ENCODE data around the gene LCAT. TPM values are rescaled to one million over a fixed set of nuclear protein-coding genes. Genes with fewer than 3 reads are reported as not detected.

LCAT gene
- total and polyA plus RNA-seq, 3 donors from 2014 or later = 12.9 to 25.3 (median 20.6) TPM

DNA sequence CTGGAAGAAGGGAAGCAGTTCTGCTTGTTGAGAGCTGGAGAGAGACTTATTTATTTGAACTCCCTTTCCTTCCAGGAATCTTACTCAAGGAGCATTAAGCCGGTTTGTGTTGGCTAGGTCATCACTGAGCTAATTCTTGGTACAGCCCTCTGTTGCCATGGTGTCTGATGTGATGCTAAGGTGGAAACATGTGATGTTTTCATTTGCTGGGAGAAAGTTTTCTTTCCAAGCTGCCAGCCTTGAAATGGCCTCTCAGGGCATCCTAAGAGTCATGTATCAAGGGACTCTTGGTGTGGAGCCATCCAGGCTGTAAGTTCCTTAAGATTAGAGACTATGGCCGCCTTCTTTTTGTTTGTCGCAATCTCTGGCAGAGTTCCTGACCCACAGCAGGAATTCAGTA, 46.7 kb downstream of the LCAT start:
- Histone ChIP-seq H3K4me1 (peaks cover 15% of the 10 kb centered on the region), H3K9me3 (no peaks in the 10 kb centered on the region), H3K4me3 (no peak overlapping the region), H3K36me3 (ENCODE audit: low read depth, missing control alignments) (no peaks in the 10 kb centered on the region), H3K27me3 (no peaks in the 10 kb centered on the region), H3K27ac (peak overlapping the region in 1 of 2 donors; percentile 27)
- intact Hi-C loops (cut with DNase I; ENCODE audit: low total_unique reads) = no loop called here
- peak; percentile 33 for DNase-seq
- 71 to 75% methylated on average over 3 of the region's 3 CpGs for WGBS, 2 donors
- no peak for TF ChIP-seq POLR2A (IDR thresholded peaks at IDR 0.05)
- TF ChIP-seq, protein P1, sequence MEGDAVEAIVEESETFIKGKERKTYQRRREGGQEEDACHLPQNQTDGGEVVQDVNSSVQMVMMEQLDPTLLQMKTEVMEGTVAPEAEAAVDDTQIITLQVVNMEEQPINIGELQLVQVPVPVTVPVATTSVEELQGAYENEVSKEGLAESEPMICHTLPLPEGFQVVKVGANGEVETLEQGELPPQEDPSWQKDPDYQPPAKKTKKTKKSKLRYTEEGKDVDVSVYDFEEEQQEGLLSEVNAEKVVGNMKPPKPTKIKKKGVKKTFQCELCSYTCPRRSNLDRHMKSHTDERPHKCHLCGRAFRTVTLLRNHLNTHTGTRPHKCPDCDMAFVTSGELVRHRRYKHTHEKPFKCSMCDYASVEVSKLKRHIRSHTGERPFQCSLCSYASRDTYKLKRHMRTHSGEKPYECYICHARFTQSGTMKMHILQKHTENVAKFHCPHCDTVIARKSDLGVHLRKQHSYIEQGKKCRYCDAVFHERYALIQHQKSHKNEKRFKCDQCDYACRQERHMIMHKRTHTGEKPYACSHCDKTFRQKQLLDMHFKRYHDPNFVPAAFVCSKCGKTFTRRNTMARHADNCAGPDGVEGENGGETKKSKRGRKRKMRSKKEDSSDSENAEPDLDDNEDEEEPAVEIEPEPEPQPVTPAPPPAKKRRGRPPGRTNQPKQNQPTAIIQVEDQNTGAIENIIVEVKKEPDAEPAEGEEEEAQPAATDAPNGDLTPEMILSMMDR (IDR thresholded peaks at IDR 0.05) = no peak

DNA sequence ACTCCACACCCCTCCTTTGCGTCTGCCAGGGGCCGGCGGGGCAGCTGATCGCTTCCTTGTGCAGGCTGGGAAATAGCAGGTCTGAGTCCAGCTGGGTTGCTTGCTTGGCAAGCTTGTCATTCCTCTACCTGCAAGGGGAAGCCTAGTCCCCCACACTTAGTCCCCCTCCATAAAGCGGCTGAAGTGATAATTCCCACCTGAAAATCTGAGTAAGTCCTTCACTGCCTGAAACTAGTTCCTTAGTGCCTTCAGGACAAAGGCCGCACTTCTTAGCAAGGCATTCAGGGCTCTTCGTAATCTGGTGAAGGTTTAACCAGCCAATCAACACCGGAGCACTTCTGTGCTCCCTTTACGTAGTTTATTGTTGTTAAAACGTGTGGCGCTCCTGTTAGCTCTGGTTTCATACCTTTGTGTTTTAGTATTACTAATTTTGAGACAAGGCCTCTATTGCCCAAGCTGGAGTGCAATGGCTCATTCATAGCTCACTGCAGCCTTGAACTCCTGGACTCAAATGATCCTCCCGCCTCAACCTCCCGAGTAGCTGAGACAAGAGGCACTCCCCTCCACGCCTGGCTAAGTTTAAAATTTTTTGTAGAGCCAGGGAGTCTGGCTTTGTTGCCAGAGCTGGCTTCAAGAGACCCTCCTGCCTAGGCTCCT, 50.0 kb downstream of the LCAT start:
- no peak for DNase-seq
- TF ChIP-seq, protein P1 (IDR thresholded peaks at IDR 0.05) = no peak
- TF ChIP-seq POLR2A (IDR thresholded peaks at IDR 0.05) = no peak
- Histone ChIP-seq H3K4me3 (peak overlapping the region; percentile 90 to 96), H3K9me3 (no peaks in the 10 kb centered on the region), H3K27ac (peak overlapping the region; percentile 93 to 94), H3K4me1 (peaks cover 18% of the 10 kb centered on the region), H3K27me3 (no peaks in the 10 kb centered on the region), H3K36me3 (ENCODE audit: low read depth, missing control alignments) (no peaks in the 10 kb centered on the region)
- WGBS, 2 donors = 4 to 11% methylated on average over 12 to 14 of the region's 14 CpGs
- intact Hi-C loops (cut with DNase I; ENCODE audit: low total_unique reads) = no loop called here

DNA sequence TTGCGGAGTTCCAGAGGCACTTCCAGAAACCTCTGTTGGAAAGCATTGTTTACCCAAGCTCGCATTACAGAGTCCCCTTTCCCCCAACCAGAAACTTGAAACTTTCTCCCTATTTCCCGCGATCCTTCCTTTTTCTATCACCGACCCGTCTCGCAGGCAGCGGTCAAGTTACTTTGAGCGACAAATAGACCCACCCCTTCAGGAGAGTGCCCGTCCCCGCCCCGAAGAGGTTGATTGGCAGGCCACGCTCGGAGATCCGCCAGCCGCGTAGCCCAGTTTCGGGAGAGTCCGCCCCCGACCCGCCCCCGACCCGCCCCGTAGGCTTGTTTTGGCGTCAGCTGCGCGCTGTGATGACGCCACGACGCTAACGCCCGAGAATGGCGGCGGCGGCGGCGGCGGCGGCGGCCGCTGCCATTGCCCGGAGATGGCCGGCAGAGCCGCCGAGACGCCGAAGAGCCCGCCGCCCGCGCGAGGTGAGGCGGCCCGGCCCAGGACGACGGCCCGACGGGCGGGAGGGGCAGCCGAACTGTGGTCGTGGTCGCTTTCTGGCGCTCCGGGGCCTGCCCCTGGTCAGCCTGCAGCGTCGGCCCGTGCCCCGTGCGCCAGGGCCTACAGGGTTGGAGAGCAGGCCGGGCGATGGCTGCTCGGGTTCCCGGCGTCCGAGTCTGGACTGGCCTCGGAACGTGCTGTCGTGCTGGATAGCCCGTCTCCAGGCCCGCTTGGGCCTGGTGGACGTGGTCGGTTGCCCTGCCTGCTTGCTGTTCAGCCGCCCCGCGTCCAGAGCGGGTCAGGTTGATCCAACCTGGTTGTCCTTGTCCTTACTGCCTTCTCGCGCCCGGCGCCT, 50.8 kb downstream of the LCAT start, which contains the start of gene PSKH1:
PSKH1 (plus strand) TSS at position 356 of the 844 bp plus-strand sequence. CDS start 15,496 bp downstream, outside the sequence.
- WGBS, 2 donors = 1% methylated on average over 14 to 31 of the region's 90 CpGs
- Histone ChIP-seq H3K36me3 (ENCODE audit: low read depth, missing control alignments) (no peaks in the 10 kb centered on the region), H3K4me3 (peak within 1 kb of the TSS; percentile 90 to 96), H3K4me1 (peaks cover 18% of the 10 kb centered on the region), H3K27me3 (no peaks in the 10 kb centered on the region), H3K9me3 (no peaks in the 10 kb centered on the region), H3K27ac (peak within 1 kb of the TSS; percentile 93 to 94)
- peak; percentile 20 for TF ChIP-seq POLR2A (IDR thresholded peaks at IDR 0.05)
- TF ChIP-seq, protein P1 (IDR thresholded peaks at IDR 0.05) = no peak
- intact Hi-C loops (cut with DNase I; ENCODE audit: low total_unique reads) = no loop called here
- DNase-seq = peak; percentile 98

DNA sequence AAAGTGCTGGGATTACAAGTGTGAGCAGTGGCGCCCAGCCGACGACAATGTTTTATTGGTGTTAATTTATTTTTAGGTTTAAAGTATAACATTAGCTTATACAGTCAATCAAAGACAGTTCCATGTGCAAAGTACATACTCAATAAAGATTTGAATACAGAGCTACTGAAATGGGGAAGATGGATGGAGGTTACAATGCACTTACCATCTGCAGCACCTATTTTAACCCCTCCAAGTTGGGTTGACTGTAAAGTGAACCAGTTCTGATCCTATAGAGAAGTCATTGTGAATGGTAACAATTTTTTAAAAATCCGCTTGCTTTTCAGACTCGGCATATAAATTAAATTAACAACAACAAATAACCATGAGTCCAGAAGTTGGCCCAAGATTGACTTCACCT, 51.5 kb downstream of the LCAT start:
- intact Hi-C loops (cut with DNase I; ENCODE audit: low total_unique reads) = no loop called here
- TF ChIP-seq, protein P1 (IDR thresholded peaks at IDR 0.05) = no peak
- TF ChIP-seq POLR2A (IDR thresholded peaks at IDR 0.05) = no peak
- H3K4me3 ChIP-seq = peak overlapping the region; percentile 90 to 96
- H3K27me3 ChIP-seq = no peaks in the 10 kb centered on the region
- no peaks in the 10 kb centered on the region for H3K9me3 ChIP-seq
- peaks cover 18% of the 10 kb centered on the region for H3K4me1 ChIP-seq
- no peak for DNase-seq
- H3K36me3 ChIP-seq (ENCODE audit: low read depth, missing control alignments) = no peaks in the 10 kb centered on the region
- peak overlapping the region in 1 of 2 donors; percentile 93 for H3K27ac ChIP-seq
- 21 to 36% methylated on average over 5 of the region's 5 CpGs for WGBS, 2 donors

Other genes with a start within 250 kb of the LCAT start
- gene GFOD2, start 224.8 kb downstream of the LCAT start, total RNA-seq = 10 to 100 TPM; 18.0 to 20.4 TPM
- gene GFOD2, start 224.8 kb downstream of the LCAT start, polyA plus RNA-seq (ENCODE audit: insufficient read depth, low read depth, low replicate concordance) = 23.0 TPM
- 10 to 100 TPM; 23.0 to 25.2 TPM for gene RANBP10, start 137.6 kb downstream of the LCAT start, total RNA-seq
- 23.5 TPM for gene RANBP10, start 137.6 kb downstream of the LCAT start, polyA plus RNA-seq (ENCODE audit: insufficient read depth, low read depth, low replicate concordance)
- gene TSNAXIP1, start 137.2 kb downstream of the LCAT start, total RNA-seq = 10 to 100 TPM; 31.3 to 40.4 TPM
- 93.7 TPM for gene TSNAXIP1, start 137.2 kb downstream of the LCAT start, polyA plus RNA-seq (ENCODE audit: insufficient read depth, low read depth, low replicate concordance)
- 10 to 100 TPM; 56.8 to 59.7 TPM for gene THAP11, start 101.8 kb downstream of the LCAT start, total RNA-seq
- 24.0 TPM for gene THAP11, start 101.8 kb downstream of the LCAT start, polyA plus RNA-seq (ENCODE audit: insufficient read depth, low read depth, low replicate concordance)
- 100 to 1,000 TPM; 239 to 297 TPM for gene NUTF2, start 97.2 kb downstream of the LCAT start, total RNA-seq
- 121 TPM for gene NUTF2, start 97.2 kb downstream of the LCAT start, polyA plus RNA-seq (ENCODE audit: insufficient read depth, low read depth, low replicate concordance)
- 100 to 1,000 TPM; 115 to 154 TPM for gene CENPT, start 96.4 kb downstream of the LCAT start, total RNA-seq
- 108 TPM for gene CENPT, start 96.4 kb downstream of the LCAT start, polyA plus RNA-seq (ENCODE audit: insufficient read depth, low read depth, low replicate concordance)
- 100 to 1,000 TPM; 106 to 107 TPM for gene EDC4, start 71.1 kb downstream of the LCAT start, total RNA-seq
- gene EDC4, start 71.1 kb downstream of the LCAT start, polyA plus RNA-seq (ENCODE audit: insufficient read depth, low read depth, low replicate concordance) = 96.7 TPM
- gene NRN1L, start 59.2 kb downstream of the LCAT start, total RNA-seq = 1 to 10 TPM; 4.2 to 8.1 TPM
- gene NRN1L, start 59.2 kb downstream of the LCAT start, polyA plus RNA-seq (ENCODE audit: insufficient read depth, low read depth, low replicate concordance) = 2.9 TPM
- gene PSKH1, start 50.9 kb downstream of the LCAT start, total RNA-seq = 10 to 100 TPM; 47.7 to 50.5 TPM
- 66.8 TPM for gene PSKH1, start 50.9 kb downstream of the LCAT start, polyA plus RNA-seq (ENCODE audit: insufficient read depth, low read depth, low replicate concordance)
- 1 to 10 TPM in 1 of 2 donors, under 1 TPM in 1; 0.62 to 1.7 TPM for gene CTRL, start 12.3 kb downstream of the LCAT start, total RNA-seq
- 0.36 TPM for gene CTRL, start 12.3 kb downstream of the LCAT start, polyA plus RNA-seq (ENCODE audit: insufficient read depth, low read depth, low replicate concordance)
- 10 to 100 TPM; 13.2 to 14.2 TPM for gene PSMB10, start 7.3 kb downstream of the LCAT start, total RNA-seq
- gene PSMB10, start 7.3 kb downstream of the LCAT start, polyA plus RNA-seq (ENCODE audit: insufficient read depth, low read depth, low replicate concordance) = 49.1 TPM
- gene SLC12A4, start 24.5 kb upstream of the LCAT start, total RNA-seq = 10 to 100 TPM; 64.3 to 68.4 TPM
- 46.7 TPM for gene SLC12A4, start 24.5 kb upstream of the LCAT start, polyA plus RNA-seq (ENCODE audit: insufficient read depth, low read depth, low replicate concordance)
- gene DPEP3, start 36.4 kb upstream of the LCAT start, total RNA-seq = 100 to 1,000 TPM; 127 to 138 TPM
- 61.0 TPM for gene DPEP3, start 36.4 kb upstream of the LCAT start, polyA plus RNA-seq (ENCODE audit: insufficient read depth, low read depth, low replicate concordance)
- gene DPEP2, start 55.4 kb upstream of the LCAT start, total RNA-seq = 1 to 10 TPM; 2.7 to 3.0 TPM
- gene DPEP2, start 55.4 kb upstream of the LCAT start, polyA plus RNA-seq (ENCODE audit: insufficient read depth, low read depth, low replicate concordance) = 5.9 TPM
- gene DPEP2NB, start 71.8 kb upstream of the LCAT start, total RNA-seq = 1 to 10 TPM; 2.4 to 4.1 TPM
- 3.2 TPM for gene DPEP2NB, start 71.8 kb upstream of the LCAT start, polyA plus RNA-seq (ENCODE audit: insufficient read depth, low read depth, low replicate concordance)
- gene DDX28, start 79.1 kb upstream of the LCAT start, total RNA-seq = 10 to 100 TPM; 19.1 to 19.9 TPM
- gene DDX28, start 79.1 kb upstream of the LCAT start, polyA plus RNA-seq (ENCODE audit: insufficient read depth, low read depth, low replicate concordance) = 18.6 TPM
- 10 to 100 TPM; 24.6 to 32.4 TPM for gene DUS2, start 79.2 kb upstream of the LCAT start, total RNA-seq
- gene DUS2, start 79.2 kb upstream of the LCAT start, polyA plus RNA-seq (ENCODE audit: insufficient read depth, low read depth, low replicate concordance) = 62.5 TPM
- 100 to 1,000 TPM in 1 of 2 donors, 10 to 100 TPM in 1; 94.7 to 115 TPM for gene NFATC3, start 141.2 kb upstream of the LCAT start, total RNA-seq
- 78.0 TPM for gene NFATC3, start 141.2 kb upstream of the LCAT start, polyA plus RNA-seq (ENCODE audit: insufficient read depth, low read depth, low replicate concordance)